ENCODE measurements around the gene CHD9.
A peak's percentile ranks its signal among the peaks of the same experiment; 100 is the strongest.

CHD9 gene

GRCh38 chr16:53207810-53208752, 153.3 kb downstream of the CHD9 start (continued):
- TF ChIP-seq ZNF362 (tag by site-specific recombination; IDR thresholded peaks at IDR 0.05) (peak; percentile 30; the same call in 1 of the 2 replicates), SP3 (tag by site-specific recombination; IDR thresholded peaks at IDR 0.05) (no peak), ZNF335 (tag by site-specific recombination; conservative IDR thresholded peaks at IDR 0.05) (peak; percentile 54), ZNF561 (tag by site-specific recombination; IDR thresholded peaks at IDR 0.05; ENCODE audit: borderline replicate concordance) (0 out of 2 replicates have a peak, but pooled peaks have one; percentile 19), ZNF670 (tag by site-specific recombination; IDR thresholded peaks at IDR 0.05; ENCODE audit: low read depth) (no peak), PRDM10 (tag by site-specific recombination; IDR thresholded peaks at IDR 0.05) (peak; percentile 64), IKZF3 (tag by site-specific recombination; IDR thresholded peaks at IDR 0.05) (peak; percentile 61), ZNF19 (tag by site-specific recombination; IDR thresholded peaks at IDR 0.05; ENCODE audit: low read depth) (0 out of 2 replicates have a peak, but pooled peaks have one; percentile 10), TRIM28 (IDR thresholded peaks at IDR 0.05; ENCODE audit: borderline replicate concordance, low read length) (peak; percentile 79; the same call in 1 of the 2 replicates), ZEB2 (tag by site-specific recombination; IDR thresholded peaks at IDR 0.05) (peak; percentile 3; the same call in 1 of the 2 replicates), ZBTB17 (tag by site-specific recombination; IDR thresholded peaks at IDR 0.05) (peak; percentile 47; the same call in 1 of the 2 replicates), CTCF (tag by site-specific recombination; IDR thresholded peaks at IDR 0.05) (peak; percentile 55), ZNF660 (tag by site-specific recombination; IDR thresholded peaks at IDR 0.05) (peak; percentile 66; the same call in 1 of the 2 replicates), ZNF654 (tag by site-specific recombination; IDR thresholded peaks at IDR 0.05; ENCODE audit: low read depth) (peak; percentile 58), ZNF513 (tag by site-specific recombination; IDR thresholded peaks at IDR 0.05) (peak; percentile 46)
- TF ChIP-seq, protein P1, sequence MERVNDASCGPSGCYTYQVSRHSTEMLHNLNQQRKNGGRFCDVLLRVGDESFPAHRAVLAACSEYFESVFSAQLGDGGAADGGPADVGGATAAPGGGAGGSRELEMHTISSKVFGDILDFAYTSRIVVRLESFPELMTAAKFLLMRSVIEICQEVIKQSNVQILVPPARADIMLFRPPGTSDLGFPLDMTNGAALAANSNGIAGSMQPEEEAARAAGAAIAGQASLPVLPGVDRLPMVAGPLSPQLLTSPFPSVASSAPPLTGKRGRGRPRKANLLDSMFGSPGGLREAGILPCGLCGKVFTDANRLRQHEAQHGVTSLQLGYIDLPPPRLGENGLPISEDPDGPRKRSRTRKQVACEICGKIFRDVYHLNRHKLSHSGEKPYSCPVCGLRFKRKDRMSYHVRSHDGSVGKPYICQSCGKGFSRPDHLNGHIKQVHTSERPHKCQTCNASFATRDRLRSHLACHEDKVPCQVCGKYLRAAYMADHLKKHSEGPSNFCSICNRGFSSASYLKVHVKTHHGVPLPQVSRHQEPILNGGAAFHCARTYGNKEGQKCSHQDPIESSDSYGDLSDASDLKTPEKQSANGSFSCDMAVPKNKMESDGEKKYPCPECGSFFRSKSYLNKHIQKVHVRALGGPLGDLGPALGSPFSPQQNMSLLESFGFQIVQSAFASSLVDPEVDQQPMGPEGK (tag by site-specific recombination; IDR thresholded peaks at IDR 0.05), result peak; percentile 39; the same call in 1 of the 2 replicates

Data from HEK293 (cell line).